HG02884 (cell line): Measurements from ENCODE around the gene PLEKHG5.

Source experiments
- ATAC-seq: cut with Tn5 transposase; IDR thresholded peaks from one replicate; pipeline ENCODE4 v1.9.1; 2021; ENCODE audit warnings: mild to moderate bottlenecking, moderate library complexity; ENCODE audit not compliant: unreplicated experiment

Gene PLEKHG5

GRCh38 chr1:6477039-6477820 lies 14.2 kb downstream of the PLEKHG5 start:
- no peak for ATAC-seq

DNA sequence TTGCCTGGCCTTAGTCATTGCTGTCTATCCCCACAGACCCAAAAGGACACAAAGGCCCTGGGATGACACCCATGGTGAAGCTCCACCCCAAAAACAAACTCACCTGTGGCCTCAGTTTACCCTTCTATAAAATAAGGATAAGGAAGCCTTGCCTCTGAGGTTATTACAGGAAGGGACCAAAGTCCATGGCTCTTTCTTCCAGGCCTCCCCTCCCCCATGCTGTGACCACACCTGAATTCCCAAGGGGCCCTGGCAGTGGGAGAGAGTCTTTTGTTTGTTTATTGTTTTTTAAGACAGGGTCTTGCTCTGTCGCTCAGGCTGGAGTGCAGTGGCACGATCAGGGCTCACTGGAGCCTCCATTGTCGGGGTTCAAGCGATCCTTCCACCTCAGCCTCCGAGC lies 15.0 kb downstream of the PLEKHG5 start:
- no peak for ATAC-seq

GRCh38 chr1:6475381-6476133 lies 15.9 kb downstream of the PLEKHG5 start:
- no peak for ATAC-seq

DNA sequence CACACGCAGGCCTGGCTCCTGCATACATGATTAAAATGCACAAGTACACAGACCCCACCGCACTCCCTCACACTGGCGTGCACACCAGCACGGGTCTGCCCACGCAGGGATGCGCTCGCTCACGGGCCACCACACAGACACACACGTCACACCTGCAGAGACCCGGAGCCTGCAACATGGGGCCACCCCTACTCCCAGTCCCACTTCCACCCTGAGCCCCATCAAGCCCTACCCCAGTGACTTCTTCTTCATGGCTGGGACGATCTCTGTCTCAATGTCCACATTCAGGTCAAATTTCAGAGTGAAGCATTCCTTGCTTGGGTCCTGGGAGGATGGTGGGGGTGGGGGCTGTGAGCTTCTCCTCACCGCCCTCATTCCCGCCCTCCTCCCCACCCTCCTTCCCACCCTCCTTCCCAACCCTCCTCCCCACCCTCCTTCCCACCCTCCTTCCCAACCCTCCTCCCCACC lies 16.6 kb downstream of the PLEKHG5 start:
- no peak for ATAC-seq

DNA sequence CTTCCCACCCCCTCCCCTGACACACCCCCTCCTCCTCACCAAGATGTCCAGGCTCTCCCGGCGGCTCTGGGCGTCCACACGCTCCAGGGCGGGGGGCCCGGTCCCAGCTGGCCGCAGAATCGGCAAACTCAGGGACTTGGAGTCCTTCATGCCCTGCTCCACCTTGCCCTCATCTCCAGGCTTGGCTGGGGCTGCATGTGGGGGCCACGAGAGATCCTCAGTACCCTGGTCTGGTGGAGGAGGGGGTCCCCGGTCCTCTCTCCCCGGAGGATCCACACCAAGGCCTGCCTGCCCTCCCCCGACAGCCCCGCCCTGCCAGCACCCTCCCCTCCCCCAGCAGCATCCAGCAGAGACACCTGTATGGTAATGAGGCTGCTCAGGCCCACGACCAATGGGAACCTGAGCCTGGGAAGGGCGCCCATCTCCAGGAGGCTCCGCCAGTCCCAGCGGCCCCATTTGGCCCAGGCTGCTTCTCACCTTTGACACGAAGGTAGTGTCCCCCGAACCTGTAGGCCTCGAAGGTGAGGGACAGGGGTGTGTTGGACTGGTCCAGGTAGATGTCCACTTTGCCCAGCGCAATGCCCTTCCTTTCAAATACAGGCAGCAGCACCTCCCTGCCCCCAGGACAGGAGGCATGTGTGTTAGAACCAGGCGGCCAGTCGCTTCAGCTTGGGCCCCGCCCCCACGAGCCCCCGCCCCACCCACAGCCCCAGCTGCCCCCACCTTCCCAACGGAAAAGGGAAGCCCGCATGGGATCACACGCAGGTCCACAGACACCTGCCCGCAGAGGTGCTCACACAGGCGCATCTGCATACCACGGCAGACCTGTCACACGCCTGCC lies 17.3 kb downstream of the PLEKHG5 start:
- no peak for ATAC-seq

- ATAC-seq = no peak
Measured at GRCh38 chr1:6473156-6473555, 18.3 kb downstream of the PLEKHG5 start.

DNA sequence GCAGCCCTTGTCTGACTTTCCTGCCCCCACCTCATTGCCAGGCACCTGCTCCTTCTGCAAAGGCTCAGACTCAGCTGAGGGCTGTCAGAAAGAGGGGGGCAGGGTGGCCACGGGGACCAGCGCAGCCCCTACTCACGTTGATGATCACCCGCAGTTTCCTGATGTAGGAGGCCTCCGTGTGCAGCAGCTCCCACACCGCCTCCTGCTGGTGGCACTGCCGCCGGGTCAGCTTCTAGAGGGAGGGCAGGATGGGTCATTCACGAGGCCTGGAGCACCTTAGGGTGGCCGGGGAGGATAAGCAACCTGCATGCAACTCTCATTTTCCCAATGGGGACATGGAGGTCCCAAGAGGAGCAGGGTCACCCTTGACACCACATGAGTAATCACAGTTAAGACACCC lies 19.1 kb downstream of the PLEKHG5 start:
- no peak for ATAC-seq

DNA sequence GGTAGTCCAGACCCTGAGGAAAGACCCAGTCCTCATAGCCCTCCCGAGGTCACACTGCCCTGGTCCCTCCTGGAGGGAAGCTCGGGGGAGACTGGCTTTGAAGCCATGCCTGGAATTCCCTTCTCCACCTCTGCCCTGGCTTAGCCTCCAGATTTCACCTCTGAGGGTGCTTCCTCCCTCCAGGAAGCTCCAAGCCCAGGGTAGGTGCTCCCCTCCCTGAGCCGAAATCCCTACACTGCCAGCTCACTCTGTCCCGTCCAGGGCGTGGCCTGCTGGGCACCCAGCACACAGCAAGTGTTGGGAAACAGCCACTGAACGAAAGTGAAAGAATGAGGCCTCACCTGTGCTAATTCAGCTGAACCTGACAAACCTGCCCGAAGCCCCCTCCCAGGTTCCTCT lies 19.5 kb downstream of the PLEKHG5 start:
- ATAC-seq = no peak

DNA sequence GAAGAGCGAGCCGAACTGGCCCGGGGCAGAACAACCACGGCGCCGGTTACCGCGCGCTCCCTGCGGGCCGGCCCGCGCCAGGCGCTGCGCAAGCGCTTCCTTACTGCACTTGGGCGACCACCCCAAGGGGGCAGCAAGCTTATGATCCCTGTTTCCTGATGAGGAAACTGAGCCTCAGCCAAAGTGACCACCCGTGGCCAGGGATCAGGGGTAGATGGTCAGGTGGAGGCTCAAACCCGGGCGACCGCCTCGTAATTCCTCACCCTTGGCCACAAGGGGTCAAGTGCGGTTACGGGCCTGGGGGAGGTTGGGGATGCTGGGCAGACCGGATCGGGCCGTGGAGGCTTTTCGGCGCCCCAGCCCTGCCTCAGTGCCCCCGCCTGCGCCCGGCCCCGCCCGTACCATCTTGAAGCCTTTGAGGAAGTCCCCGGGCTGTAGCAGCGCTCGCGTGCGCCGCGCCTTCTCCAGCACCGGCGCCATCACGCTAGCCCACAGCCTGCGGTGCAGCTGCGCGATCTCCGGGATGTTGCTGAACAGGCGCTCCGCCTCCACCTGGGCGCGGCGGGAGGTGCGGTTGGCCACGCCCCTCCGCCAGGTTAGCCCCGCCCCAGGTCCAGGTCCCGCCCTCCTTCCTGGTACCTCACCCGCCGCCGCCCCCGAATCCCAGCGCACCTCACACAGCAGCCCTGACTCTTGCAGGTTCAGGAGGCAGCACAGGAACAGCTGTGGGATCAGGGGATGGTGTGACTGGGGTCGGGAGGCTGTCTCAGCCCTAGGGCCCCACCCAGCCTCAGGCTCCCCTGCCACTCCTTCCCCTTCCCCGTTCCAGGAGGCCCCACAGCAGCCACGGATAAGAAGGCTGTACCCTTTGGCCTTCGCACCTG lies 20.1 kb downstream of the PLEKHG5 start:
- ATAC-seq = no peak

DNA sequence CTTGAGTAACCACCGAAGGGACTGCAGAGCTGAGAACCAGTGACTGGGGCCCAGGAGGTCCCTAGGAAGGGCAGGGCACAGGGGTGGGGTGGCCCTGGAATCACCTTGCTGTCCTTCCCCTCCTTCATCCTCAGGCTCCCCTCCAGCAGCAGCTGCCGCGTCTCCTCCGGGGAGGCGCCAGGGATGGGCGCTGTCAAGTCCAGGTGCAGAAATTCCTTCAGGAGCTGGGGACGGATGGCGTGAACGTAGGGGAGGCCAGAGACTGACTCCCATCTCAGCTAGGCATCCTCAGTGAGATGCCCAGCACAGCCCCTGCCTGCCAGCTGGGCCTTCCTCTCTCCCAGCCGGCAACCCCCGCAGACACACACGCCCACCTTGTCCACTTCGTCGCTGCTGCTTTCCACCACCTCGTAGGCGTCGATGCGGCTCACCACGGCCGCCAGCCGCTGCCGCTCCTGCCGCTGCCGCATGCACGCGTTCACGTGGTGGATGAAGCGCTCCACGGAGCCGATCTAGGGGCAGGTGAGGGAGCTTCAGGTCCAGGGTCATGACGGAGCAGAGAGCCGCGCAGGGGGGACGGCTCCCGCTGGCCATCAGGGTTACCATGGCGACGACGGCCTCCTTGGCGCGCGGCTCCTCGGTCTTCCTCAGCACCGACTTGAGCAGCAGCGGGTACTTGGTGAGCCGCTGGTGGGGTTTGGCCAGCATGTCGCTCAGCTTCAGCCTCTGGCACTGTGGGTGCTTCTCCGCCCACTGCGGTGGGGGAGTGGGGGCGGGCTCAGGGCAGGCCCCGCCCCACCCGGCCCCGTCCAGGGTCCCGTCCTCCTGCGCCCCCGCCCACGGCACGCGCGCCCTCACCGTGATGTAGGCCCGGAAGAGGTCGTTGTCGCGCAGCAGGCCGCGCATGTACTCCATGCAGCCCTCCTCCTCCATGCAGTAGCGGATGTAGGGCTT lies 21.1 kb downstream of the PLEKHG5 start:
- no peak for ATAC-seq

GRCh38 chr1:6468729-6469461 lies 22.6 kb downstream of the PLEKHG5 start:
- ATAC-seq = no peak

- ATAC-seq = no peak
Measured at GRCh38 chr1:6467744-6468688, 23.5 kb downstream of the PLEKHG5 start.

DNA sequence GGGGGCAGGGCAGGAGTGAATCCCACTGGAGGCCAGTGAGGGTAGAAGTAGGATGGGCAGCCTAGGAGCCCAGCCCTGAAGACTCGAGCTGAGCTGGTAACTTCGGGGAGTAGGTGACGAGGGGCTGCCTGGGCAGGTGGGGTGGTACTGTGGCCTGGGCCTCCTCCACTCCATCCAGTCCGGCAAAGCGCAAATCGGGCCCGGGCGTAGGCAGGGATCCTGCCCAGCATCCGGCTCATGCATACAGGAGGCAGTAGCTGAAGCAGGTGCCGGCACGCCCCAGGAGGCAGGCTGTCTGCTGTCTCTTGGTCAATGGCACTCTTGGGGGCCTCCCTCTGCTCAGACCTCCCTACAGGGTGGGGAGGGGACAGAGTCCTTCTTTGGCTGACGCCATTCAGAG lies 24.2 kb downstream of the PLEKHG5 start:
- no peak for ATAC-seq

DNA sequence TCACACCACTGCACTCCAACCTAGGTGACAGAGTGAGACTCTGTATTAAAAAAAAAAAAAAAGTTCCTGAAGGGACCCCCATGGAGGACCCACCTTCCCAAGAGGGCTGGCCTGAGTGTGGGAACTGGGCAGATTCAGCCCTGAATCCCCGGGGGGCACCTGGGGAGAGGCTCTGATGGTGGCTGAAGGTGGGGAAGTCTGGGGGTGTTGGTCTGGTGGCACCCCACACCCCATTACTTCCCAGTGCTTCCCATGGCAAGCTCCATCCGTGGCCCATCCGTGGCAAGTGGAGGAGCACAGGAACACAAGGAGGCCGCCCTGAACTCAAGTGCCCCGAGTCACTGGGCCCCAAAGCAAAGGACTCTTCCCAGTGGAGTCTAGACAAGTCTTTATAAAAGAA lies 24.7 kb downstream of the PLEKHG5 start:
- no peak for ATAC-seq

DNA sequence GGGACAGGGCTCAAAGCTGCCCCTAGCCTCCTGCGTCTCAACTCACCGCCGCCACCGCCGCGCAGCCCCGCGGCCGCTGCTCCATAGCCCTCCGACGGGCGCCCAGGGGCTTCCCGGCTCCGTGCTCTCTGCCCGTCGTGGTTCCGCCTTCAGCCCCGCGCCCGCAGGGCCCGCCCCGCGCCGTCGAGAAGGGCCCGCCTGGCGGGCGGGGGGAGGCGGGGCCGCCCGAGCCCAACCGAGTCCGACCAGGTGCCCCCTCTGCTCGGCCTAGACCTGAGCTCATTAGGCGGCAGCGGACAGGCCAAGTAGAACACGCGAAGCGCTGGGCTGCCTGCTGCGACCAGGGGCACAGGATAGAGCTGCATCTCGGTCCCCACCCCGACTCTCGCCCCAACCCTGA lies 25.4 kb downstream of the PLEKHG5 start, which contains the start of gene TNFRSF25:
TNFRSF25 (minus strand) TSS at position 151 of the 400 bp plus-strand sequence; CDS start at position 85, 66 bp downstream.
- ATAC-seq = no peak

DNA sequence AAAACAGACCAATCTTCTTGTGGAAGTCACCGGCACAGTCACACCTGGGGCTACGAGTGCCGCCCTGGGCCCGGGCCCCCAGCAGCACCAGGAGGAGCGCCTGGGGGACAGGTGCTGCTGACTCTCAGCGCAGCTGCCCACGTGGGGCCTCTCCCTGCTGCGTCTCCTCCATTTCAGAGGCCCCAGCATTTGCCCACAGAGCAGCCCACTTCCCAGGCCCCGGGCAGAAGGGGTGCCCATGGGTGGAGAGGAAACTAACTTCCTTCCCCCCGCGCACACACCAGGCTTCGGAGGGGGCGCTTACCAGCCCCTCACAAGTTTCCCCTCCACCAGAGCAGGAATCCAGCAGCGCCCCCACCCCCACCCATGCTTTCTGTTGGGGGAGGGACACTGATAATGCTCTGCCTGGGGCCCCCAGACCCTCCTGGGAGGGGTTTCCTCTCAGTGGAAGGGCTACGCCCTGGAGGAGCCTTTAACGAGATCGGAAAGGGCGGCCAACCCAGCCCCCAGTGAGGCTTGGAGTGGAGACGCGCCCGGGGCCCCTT lies 25.9 kb downstream of the PLEKHG5 start:
- ATAC-seq = no peak

DNA sequence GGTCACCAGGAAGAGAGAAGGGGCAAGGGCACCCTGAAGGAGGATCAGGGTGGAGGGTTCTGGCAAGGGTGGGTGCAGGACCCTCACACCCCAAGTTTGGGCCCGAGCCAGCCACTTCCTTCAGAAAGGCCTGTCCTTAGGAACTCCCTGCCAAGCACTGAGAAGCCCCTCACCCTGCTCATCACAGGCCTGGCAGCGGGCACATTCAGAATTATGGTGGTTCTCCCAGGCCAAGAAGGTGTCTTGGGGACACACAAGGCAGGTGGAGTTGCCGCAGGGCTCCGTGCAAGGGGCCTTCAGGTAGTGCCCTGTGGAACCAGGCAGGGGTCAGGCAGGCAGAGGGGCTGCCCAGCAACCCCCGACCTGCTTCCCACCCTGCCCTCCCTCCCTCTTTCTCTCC lies 26.6 kb downstream of the PLEKHG5 start:
- ATAC-seq = no peak
